Keratinocyte (primary cell): ENCODE results near the gene CUBN. TPM values are rescaled to one million over a fixed set of nuclear protein-coding genes. Genes with fewer than 3 reads are reported as not detected.

ENCODE experiments used
- DNase-seq: peaks from one replicate; pipeline ENCODE4 v3.0.0-alpha.2; 2011; ENCODE audit warnings: low read depth, missing footprints, low spot score
- FAIRE-seq: peaks from 2 replicates; lab custom pipeline; 2011; peaks lifted over from hg19 to GRCh38; lab: Jason Lieb, UNC
- H2AFZ ChIP-seq: 2 replicates; pipeline ENCODE4 v1.6.0; 2012; ENCODE audit warnings: low read length, control low read depth, inconsistent platforms; ENCODE audit not compliant: control insufficient read depth
- H3K27ac ChIP-seq: 2 replicates; pipeline ENCODE4 v1.5.1; 2011; ENCODE audit warnings: low read length; ENCODE audit not compliant: control insufficient read depth, insufficient read depth
- H3K27me3 ChIP-seq: 3 replicates; pipeline ENCODE4 v1.6.0; 2011; ENCODE audit warnings: low read length; ENCODE audit not compliant: control insufficient read depth, insufficient read depth; ENCODE audit errors: extremely low read depth
- H3K36me3 ChIP-seq, 2 experiments: 2 replicates in 1 of 2; 3 replicates in 1 of 2; pipeline ENCODE4 v1.5.1; 2011; ENCODE audit warnings: low read length in 2 of 2, mild to moderate bottlenecking in 1 of 2; ENCODE audit not compliant: control insufficient read depth in 2 of 2, insufficient read depth in 2 of 2; ENCODE audit errors: extremely low read depth in 1 of 2
- H3K4me1 ChIP-seq: 3 replicates; pipeline ENCODE4 v1.5.1; 2011; ENCODE audit warnings: low read length; ENCODE audit not compliant: control insufficient read depth, insufficient read depth; ENCODE audit errors: extremely low read depth
- H3K4me2 ChIP-seq: 3 replicates; pipeline ENCODE4 v1.6.0; 2011; ENCODE audit warnings: low read depth, low read length; ENCODE audit not compliant: control insufficient read depth, insufficient read depth; ENCODE audit errors: extremely low read depth
- H3K4me3 ChIP-seq, 3 experiments: fragments of 200-600 bp in 1 of 3; sonication (generic) in 1 of 3; 2 replicates in 2 of 3; 3 replicates in 1 of 3; pipeline ENCODE4 v1.5.1; 2011 to 2016; ENCODE audit warnings: low read length in 3 of 3, mild to moderate bottlenecking in 3 of 3, control low read depth in 2 of 3, inconsistent platforms in 1 of 3, low read depth in 1 of 3, mixed read lengths in 1 of 3, mixed run types in 1 of 3, moderate library complexity in 1 of 3; ENCODE audit not compliant: control insufficient read depth in 2 of 3, insufficient read depth in 2 of 3; ENCODE audit errors: extremely low read depth in 1 of 3
- H3K79me2 ChIP-seq: 2 replicates; pipeline ENCODE4 v1.6.0; 2012; ENCODE audit warnings: low read length; ENCODE audit not compliant: control insufficient read depth, insufficient read depth
- H3K9ac ChIP-seq: 3 replicates; pipeline ENCODE4 v1.6.0; 2011; ENCODE audit warnings: low read length; ENCODE audit not compliant: control insufficient read depth, insufficient read depth; ENCODE audit errors: extremely low read depth
- H3K9me1 ChIP-seq: 3 replicates; pipeline ENCODE4 v1.6.0; 2011; ENCODE audit warnings: low read length; ENCODE audit not compliant: control insufficient read depth, insufficient read depth; ENCODE audit errors: extremely low read depth
- H3K9me3 ChIP-seq: 2 replicates; pipeline ENCODE4 v1.5.1; 2012; ENCODE audit warnings: low read depth, low read length; ENCODE audit not compliant: control insufficient read depth
- H4K20me1 ChIP-seq: 3 replicates; pipeline ENCODE4 v1.6.0; 2011; ENCODE audit warnings: low read length; ENCODE audit not compliant: control insufficient read depth, insufficient read depth; ENCODE audit errors: extremely low read depth
- CTCF ChIP-seq, 3 experiments: IDR thresholded peaks in 1 of 3; conservative IDR thresholded peaks in 1 of 3; optimal IDR thresholded peaks in 1 of 3; 2 replicates in 2 of 3; 3 replicates in 1 of 3; pipeline versions ENCODE3 to v1.5.1; 2011; ENCODE audit warnings: low read length in 3 of 3, mild to moderate bottlenecking in 3 of 3, moderate library complexity in 2 of 3, control low read depth in 1 of 3, inconsistent platforms in 1 of 3; ENCODE audit not compliant: insufficient read depth in 2 of 3; ENCODE audit errors: extremely low read depth in 1 of 3
- EZH2 ChIP-seq: IDR thresholded peaks from one replicate; pipeline ENCODE4 v1.6.1; 2012; ENCODE audit warnings: inconsistent platforms, mild to moderate bottlenecking, low read length, moderate library complexity
- dilution Hi-C: fragments of 300-500 bp; cut with MboI; formaldehyde crosslinking; loops from one replicate; pipeline ENCODE4 v1.7.0; 2020; ENCODE audit warnings: low sequenced_read_pairs; ENCODE audit not compliant: extremely low pct_ligation_motif_present
- polyA plus RNA-seq, 5 experiments: library from polyadenylated mRNA; depleted of rRNA in 3 of 5; stranded (reverse) in 3 of 5; stranded (forward) in 1 of 5; unstranded in 1 of 5; fragments of >200 nt; gene quantifications; 1 replicate in 1 of 5; 2 replicates in 3 of 5; 3 replicates in 1 of 5; pipeline versions ENCODE4 v1.2.1 to v1.2.3, GENCODE V29; 2011 to 2012; ENCODE audit warnings: missing spikeins in 2 of 5, low read depth in 1 of 5, low replicate concordance in 1 of 5

Gene CUBN
- polyA plus RNA-seq, 1 donor (not counting 4 experiments of a cell fraction or from before 2014, with no cell fraction given): 0.07 TPM

- no peaks in the 10 kb centered on the region for H3K36me3 ChIP-seq
- H3K4me2 ChIP-seq: peak overlapping the region; percentile 35
- H3K27ac ChIP-seq: peak overlapping the region; percentile 84
- no peak for TF ChIP-seq EZH2
- TF ChIP-seq CTCF (optimal IDR thresholded peaks at IDR 0.05 in 1 of 3, IDR thresholded peaks at IDR 0.05 in 1 of 3, conservative IDR thresholded peaks at IDR 0.05 in 1 of 3; ENCODE audit: extremely low read depth in 1 of 3, insufficient read depth in 2 of 3, low read length in 3 of 3): no peak
- H2AFZ ChIP-seq: no peak overlapping the region
- H3K79me2 ChIP-seq: no peaks in the 10 kb centered on the region
- H3K9me1 ChIP-seq: no peaks in the 10 kb centered on the region
- no peak overlapping the region for H3K4me3 ChIP-seq
- no peaks in the 10 kb centered on the region for H4K20me1 ChIP-seq
- peaks cover 34% of the 10 kb centered on the region for H3K4me1 ChIP-seq
- dilution Hi-C loops: no loop called here
- H3K9ac ChIP-seq: no peak overlapping the region
- FAIRE-seq (peak; percentile 58), DNase-seq (no peak)
- H3K9me3 ChIP-seq: no peaks in the 10 kb centered on the region
- no peaks in the 10 kb centered on the region for H3K27me3 ChIP-seq
These were observed 55.7 kb downstream of the CUBN start for GRCh38 chr10:17073725-17074540.

GRCh38 chr10:17068953-17069352, 60.7 kb downstream of the CUBN start:
- Histone ChIP-seq H3K9me3 (no peaks in the 10 kb centered on the region), H3K36me3 (no peaks in the 10 kb centered on the region), H3K79me2 (no peaks in the 10 kb centered on the region), H3K4me3 (no peak overlapping the region), H3K4me1 (peaks cover 9% of the 10 kb centered on the region), H3K27me3 (no peaks in the 10 kb centered on the region), H2AFZ (no peak overlapping the region), H3K27ac (no peak overlapping the region), H3K4me2 (no peak overlapping the region), H3K9me1 (no peaks in the 10 kb centered on the region), H3K9ac (no peak overlapping the region), H4K20me1 (no peaks in the 10 kb centered on the region)
- no peak for FAIRE-seq
- no peak for TF ChIP-seq CTCF (optimal IDR thresholded peaks at IDR 0.05 in 1 of 3, IDR thresholded peaks at IDR 0.05 in 1 of 3, conservative IDR thresholded peaks at IDR 0.05 in 1 of 3; ENCODE audit: extremely low read depth in 1 of 3, insufficient read depth in 2 of 3, low read length in 3 of 3)
- no peak for TF ChIP-seq EZH2
- dilution Hi-C loops: no loop called here
- no peak for DNase-seq
